Fibroblast of skin of back (primary cell): Measurements from ENCODE around the gene AP5S1.
"Not testable (repeated sequence)": the region's sequence is repeated elsewhere in the genome, so short reads cannot be mapped to it uniquely, and the experiment has no call there.

Experiments
- DNase-seq: peaks from one replicate; pipeline ENCODE4 v3.0.0-alpha.2; 2013

The AP5S1 gene

DNA sequence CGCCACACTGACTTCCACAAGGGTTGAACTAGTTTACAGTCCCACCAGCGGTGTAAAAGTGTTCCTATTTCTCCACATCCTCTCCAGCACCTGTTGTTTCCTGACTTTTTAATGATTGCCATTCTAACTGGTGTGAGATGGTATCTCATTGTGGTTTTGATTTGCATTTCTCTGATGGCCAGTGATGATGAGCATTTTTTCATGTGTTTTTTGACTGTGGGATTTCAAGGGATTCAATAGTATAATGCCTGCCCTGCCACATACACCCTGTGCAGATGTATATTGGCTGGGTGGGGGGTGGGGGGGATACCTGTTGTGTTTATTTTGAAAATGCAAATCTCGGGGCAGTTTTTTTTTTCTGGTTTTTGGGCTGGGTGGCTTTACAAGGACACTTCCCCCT is 26.2 kb upstream of the AP5S1 start:
- not testable (repeated sequence) for DNase-seq

DNA sequence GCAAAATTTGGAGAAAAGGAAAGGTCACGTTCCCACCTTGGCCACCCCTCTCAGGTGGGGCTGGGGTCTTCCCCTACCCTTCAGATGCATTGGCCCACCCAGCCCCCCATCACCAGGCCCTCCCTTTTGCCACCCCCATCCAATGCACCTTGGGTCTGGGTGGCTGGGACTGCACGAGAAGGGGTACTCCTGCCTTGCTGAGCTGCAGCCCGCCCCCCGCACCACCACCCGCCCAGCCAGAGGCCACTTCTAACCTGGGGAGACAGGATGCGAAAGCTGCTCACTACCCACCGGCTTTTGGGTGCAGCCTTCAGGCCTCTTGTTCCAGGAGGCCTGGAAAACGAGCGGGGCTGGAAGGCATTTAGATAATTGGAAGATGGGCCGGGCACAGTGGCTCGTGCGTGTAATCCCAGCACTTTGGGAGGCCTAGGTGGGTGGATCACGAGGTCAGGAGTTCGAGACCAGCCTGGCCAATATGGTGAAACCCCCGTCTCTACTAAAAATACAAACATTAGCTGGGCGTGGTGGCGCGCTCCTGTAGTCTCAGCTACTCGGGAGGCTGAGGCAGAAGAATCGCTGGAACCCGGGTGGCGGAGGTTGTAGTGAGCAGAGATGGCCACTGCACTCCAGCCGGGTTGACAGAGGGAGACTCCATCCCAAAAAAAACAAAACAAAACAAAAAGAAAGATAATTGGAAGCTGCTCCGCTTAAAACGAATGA is 25.5 kb upstream of the AP5S1 start:
- no peak for DNase-seq

DNA sequence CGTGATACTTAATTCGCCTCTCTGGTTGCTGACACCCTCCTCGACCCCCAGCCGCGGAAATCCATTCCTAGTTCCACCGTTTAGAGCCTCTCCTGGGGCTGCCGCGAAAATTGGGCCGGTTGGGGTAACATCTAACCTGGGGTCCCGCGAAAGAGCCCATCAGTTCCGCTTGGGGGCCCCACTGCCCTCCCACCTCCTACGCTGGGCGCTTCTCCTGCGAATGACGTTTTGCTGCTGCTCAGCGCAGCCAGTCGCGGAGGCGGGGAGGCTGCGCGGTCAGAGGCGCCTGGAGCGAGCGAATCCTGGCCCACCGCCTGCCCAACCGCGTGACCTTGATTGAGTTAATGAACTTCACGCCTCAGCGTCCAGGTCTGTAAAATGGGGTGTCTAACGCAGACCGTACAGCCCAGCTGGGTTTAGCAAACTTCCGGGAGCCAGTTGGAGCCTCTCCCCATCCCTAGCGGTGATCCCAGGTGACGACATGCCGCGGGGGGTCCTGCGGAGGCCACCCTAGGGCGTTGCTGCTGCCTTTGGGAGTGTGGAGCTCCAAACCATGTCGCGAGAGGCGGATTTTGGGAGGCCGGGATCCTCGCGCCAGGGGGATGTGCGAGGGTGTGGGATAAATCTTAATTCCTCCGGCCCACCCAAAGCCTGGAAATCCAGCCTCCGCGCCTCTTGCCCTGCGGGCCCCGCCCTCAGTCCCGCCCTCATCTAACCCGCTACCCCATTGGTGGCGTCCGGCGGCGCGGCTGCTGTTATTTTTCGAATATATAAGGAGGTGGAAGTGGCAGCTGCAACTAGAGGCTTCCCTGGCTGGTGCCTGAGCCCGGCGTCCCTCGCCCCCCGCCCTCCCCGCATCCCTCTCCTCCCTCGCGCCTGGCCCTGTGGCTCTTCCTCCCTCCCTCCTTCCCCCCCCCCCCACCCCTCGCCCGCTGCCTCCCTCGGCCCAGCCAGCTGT is 24.6 kb upstream of the AP5S1 start, which contains the start of gene CDC25B:
CDC25B (plus strand) TSS at position 800 of the 958 bp plus-strand sequence. CDS start 222 bp downstream, outside the sequence.
- DNase-seq: peak; percentile 95

DNA sequence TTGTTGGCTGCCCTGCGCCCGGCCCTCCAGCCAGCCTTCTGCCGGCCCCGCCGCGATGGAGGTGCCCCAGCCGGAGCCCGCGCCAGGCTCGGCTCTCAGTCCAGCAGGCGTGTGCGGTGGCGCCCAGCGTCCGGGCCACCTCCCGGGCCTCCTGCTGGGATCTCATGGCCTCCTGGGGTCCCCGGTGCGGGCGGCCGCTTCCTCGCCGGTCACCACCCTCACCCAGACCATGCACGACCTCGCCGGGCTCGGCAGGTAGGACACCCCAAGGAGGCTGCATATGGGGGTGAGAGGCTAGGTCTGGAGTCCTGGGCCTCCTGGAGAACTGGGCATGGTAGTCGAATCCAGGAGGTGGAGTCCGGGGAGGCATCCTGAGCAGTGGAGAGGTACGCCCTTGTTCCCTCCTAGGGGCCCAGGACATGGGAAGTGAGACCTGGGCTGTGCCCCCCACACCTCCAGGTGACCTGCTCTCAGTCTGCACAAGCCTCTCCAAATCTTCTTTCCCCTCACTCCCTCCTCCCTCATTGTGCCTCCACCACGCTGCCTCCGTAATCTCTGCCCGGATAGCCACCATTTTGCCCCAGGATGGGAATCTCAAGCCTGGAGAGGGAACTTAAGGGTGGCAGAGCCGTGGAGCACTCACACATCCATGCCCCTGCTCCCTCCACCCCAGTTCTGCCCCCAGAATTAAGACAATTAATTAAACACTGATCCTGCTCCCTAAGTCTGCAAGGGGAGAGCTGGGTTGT is 23.7 kb upstream of the AP5S1 start:
- no peak for DNase-seq

DNA sequence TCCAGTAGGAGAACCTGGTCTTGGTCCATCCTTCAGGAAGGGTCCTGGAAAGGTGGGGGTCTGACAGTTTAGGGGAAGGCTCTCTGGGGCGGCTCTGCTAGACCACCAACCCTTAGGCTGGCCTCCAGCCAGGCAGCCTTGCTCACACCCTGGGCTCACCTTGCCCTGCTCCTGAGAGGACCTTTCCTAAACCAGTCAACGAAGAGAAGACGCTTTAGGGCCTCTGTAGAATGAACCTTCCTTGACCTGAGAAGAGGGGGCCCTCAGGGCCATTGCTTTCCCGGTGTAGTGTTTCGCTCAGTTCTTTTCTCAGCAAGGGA is 23.2 kb upstream of the AP5S1 start:
- DNase-seq: no peak

DNA sequence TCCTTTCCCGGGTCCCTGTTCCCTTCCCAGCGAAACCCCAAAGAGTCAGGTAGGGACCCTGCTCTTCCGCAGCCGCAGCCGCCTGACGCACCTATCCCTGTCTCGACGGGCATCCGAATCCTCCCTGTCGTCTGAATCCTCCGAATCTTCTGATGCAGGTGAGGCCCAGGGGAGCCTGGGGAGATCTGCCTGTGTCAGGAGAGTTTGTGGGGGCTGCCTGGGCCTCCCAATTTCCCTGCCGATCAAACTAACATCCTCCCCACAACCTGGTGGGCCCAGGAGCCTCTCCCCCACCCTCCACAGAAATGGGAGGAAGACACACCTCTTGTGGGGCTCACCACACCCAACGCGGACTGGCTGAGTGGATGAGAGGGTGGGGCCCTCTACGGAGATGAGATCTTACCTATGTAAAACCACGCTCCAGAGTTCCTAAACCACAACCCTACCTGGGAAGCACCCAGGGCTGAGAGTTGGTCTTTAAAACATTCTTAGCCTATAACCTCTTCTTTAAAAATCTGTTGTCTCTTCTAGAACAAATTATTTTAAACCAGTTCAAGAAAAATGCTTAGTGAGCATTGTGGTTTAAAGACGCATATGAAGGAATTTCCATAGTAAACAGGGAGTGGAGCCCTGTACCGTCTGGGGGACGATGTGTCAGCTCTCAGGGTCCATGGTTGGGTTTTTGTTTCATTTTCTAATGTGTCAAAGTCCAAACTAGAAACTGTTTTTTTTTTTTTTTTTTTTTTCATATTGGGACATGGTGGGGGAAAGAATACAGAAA is 22.6 kb upstream of the AP5S1 start:
- DNase-seq: peak; percentile 55

DNA sequence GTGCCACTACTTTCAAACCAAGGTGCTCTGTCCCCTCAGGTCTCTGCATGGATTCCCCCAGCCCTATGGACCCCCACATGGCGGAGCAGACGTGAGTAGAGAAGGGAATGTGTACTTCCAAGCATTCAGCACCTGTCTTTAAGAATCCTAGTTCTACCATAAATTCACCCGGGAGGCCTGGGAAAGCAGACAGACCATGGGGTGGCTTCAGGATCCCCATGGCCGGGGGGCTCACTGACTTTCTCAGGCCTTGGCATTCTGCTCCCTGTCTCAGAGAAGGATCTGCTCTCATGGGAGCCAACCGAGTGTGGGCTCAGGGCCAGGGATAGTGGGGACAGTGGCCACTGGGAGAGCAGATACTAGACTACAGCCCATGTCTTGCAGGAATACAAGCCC is 22.0 kb upstream of the AP5S1 start:
- DNase-seq: no peak

DNA sequence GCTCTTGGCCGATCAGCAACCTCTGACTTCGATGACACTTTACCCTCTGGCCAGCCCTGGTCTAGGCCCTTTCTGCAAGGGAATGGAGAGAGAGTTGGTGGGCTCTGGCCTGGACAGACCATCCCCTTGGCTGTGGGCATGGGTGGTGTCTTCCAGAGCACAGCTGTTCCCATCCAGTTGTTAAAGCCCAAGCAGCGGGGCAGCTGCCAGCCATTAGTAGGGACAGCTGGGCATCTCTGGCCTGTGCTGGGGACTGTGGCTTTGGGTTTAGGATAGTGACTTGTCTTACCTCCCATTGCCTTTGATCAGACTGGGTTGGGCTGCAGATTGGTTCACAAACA is 21.5 kb upstream of the AP5S1 start:
- DNase-seq: no peak

DNA sequence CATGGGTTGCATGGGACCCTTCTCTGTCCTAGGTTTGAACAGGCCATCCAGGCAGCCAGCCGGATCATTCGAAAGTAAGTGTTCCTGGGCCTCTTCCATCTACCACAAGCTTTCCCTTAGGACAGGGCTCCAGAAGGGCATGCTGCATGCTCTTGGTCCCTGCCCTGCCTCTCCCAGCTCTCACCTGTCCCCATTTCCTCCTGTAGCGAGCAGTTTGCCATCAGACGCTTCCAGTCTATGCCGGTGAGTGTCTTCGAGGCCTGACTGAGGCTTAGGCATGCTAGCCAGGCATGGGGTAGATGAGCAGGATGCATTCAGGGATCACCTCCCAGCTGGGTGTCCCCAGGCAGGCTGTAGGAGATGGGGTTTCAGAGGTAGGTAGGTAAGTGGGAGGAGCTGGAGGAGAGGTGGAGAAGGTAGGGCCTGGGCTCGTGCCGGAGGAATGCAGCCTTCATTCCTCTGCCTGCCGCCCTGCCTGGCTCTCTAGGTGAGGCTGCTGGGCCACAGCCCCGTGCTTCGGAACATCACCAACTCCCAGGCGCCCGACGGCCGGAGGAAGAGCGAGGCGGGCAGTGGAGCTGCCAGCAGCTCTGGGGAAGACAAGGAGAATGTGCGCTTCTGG is 20.0 kb upstream of the AP5S1 start:
- no peak for DNase-seq

DNA sequence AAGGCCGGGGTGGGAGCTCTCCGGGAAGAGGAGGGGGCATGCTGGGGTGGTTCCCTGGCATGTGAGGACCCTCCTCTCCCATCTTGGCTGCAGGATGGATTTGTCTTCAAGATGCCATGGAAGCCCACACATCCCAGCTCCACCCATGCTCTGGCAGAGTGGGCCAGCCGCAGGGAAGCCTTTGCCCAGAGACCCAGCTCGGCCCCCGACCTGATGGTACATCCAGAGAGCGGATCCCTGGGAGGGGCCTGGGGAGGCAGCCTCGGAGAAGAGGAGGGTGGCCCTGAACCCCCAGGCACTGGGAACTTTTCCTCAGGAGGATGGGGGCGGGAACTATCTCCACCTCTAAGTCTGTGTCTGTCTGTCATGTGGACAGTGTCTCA is 19.5 kb upstream of the AP5S1 start:
- DNase-seq: no peak

DNA sequence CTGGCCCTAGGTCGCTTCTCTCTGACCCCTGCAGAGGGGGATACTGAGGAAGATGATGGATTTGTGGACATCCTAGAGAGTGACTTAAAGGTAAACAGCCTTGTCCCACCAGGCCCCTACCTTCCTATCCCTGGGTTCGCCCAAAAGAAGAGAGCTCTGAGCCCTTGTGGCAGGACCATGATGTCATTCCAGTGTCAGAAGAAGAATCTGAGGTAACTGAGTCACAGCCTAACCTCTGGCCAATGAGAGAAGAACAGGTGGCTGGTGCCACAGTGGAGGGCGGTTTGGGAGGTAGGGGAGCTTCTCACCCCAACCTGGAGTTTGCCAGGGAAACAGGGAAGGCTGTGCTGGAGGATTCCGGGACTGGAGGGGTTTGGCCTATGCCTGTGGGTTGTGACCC is 19.0 kb upstream of the AP5S1 start:
- DNase-seq: no peak

DNA sequence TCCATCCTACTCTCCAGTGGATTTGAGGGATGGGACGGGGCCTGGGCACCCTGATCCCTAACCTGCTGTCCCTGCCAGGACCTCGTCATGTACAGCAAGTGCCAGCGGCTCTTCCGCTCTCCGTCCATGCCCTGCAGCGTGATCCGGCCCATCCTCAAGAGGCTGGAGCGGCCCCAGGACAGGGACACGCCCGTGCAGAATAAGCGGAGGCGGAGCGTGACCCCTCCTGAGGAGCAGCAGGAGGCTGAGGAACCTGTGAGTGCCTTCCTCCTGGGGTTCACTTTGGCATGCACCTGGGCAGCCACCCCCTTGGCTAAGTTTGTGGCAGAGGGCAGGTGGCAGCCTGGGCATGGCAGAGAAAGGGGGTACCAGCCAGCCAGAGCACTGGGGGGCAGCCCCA is 18.5 kb upstream of the AP5S1 start:
- no peak for DNase-seq

DNA sequence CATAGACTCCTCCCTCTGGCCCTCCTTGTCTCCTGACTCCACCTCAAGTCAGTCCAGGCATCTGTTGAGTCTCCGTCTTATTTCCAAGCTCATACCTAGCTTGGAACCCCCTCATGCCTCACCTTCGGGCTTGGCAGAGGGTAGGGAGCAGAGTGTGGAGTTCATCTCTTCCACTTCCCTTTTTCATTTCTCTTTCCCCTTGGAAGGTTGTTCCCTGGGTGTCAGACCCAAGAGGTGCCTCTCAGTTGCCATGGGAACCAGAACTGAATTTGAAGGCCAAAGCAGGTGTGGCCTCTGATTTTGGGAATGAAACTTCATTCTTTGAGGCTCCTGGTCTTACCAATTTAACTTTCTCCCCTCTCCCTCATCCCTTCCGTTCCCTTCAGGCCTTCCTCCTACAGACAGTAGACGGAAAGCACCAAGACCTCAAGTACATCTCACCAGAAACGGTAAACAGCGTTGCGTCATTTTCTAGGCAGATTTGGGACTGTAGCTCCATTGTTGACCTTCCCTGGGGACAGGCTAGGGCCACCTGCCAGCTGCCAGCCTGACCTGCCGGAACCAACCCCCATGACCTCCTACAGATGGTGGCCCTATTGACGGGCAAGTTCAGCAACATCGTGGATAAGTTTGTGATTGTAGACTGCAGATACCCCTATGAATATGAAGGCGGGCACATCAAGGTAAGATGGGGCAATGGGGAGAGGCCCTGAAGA is 17.7 kb upstream of the AP5S1 start:
- DNase-seq: no peak

DNA sequence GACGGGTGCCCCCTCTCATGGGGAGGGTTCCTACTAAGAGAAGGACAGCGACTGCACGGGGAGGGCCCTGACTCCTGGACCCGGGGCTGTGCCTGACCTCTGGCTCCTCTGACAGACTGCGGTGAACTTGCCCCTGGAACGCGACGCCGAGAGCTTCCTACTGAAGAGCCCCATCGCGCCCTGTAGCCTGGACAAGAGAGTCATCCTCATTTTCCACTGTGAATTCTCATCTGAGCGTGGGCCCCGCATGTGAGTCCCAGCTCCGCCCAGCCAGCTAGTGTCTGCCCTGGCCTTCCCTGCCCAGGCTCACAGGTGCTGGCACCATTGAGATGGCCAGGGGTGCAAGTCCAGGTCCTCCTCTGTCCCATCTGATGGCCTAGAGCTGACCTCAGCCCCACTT is 17.1 kb upstream of the AP5S1 start:
- DNase-seq: no peak

DNA sequence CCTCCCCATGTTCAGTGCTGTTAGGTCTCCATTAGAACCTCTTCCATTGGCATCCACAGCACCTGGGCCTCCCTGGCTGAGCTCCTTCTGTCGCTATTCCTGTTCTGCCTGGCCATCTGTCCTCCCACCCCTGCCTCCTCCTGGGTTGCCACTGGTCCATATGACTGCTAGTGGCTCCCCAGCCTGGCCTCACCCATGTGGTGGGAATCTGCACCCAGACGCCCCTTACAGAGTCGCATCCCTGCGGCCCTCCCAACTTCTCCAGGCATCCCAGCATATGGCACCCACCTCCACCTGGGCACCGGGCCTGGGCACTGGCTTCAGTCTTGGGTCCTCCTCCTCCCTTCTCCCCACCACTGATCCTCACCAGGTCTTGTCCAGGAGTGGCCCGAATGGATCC is 16.5 kb upstream of the AP5S1 start:
- no peak for DNase-seq

DNA sequence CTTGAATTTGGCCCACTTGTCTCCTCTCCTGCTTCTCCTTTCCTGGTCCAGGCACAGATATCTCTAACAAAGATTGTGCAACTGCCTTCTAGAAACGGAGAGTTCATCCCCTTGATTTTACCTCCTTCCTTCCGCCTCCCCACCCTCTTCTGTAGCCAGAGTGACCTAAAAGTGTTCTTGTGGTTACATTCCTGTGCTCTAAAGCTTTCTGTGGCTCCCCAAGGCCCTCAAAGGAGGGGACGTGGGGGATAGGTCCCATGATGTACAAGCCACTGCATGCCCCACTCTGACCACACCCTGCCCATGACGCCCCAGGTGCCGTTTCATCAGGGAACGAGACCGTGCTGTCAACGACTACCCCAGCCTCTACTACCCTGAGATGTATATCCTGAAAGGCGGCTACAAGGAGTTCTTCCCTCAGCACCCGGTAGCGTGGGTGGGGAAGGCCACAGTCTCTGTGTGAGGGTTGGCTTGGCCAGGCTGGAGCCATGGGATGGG is 16.0 kb upstream of the AP5S1 start:
- DNase-seq: no peak

DNA sequence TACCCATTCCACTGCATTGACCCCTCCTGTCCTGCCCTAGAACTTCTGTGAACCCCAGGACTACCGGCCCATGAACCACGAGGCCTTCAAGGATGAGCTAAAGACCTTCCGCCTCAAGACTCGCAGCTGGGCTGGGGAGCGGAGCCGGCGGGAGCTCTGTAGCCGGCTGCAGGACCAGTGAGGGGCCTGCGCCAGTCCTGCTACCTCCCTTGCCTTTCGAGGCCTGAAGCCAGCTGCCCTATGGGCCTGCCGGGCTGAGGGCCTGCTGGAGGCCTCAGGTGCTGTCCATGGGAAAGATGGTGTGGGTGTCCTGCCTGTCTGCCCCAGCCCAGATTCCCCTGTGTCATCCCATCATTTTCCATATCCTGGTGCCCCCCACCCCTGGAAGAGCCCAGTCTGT is 15.6 kb upstream of the AP5S1 start:
- DNase-seq: no peak

DNA sequence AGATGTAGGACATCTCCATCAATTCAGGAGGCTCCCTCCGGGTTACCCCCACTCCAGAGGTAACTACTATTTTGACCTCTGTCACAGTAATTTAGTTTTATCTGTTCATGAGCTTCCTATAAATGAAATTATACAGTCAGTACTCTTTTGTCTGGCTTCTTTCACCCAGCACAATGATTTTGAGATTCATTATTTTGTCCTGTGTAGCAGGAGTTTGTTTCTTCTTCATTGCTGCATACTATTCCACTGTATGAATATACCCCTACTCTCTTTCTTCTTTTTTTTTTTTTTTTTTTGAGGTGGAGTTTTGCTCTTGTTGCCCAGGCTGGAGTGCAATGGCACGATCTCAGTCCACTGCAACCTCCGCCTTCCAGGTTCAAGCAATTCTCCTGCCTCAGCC is 11.8 kb upstream of the AP5S1 start:
- DNase-seq: no peak

DNA sequence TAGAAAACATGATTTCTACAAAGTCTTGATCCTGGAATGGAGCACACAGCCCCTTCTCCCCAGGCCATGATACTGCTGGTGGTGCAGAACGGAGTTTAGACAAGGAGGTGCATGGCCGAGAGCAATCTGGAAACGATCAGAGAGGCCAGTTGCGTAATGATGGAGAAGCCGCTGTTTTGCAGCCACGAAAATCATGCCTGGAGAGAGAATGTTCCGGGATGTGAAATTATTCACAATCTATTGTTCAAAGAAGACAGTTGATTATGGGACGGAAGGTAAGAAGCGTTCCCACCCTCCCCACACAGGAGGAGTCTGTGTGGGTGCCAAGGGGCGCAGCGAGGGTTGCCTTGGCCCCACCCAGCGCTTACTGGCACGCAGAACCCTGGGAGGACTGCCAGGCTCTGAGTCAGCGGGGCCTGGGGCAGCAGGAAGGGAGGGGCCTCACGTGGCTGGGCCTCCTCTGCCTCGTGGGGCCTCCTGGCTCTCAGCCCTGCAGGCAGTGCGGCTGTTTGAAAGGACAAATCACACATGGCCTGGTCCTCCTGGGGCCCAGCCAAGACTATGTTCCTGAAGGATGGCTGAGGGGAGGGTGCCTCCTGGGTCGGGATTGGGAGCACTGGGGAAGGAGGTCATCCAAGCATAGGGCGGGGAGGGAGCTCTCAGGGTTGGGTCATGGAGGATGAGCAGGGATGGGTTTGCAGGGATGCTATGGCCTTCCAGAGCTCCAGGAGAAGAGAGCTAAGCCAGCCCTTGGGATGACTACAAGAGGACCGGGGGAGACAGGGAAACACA is 8.7 kb upstream of the AP5S1 start:
- DNase-seq: peak; percentile 99

DNA sequence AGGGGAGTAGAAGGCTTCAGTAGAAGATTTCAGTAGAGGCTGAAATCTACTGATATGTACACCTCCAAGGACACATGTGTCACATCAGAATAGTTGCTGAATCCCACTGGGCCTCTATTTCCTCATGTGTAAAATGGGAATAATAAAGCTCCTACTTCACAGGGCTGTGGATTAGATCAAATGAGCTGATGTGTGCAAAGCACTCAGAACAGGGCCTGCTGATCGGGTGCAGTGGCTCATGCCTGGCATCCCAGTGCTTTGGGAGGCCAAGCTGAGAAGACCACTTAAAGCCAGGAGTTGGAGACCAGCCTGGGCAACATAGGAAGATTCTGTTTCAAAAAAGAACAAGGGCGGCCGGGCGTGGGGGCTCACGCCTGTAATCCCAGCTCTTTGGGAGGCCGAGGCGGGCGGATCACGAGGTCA is 8.1 kb upstream of the AP5S1 start:
- DNase-seq: no peak
